GM23338 (cell line): ENCODE measurements around the gene CWC27. TPM values are rescaled to one million over a fixed set of nuclear protein-coding genes. Genes with fewer than 3 reads are reported as not detected.

Experiments
- ATAC-seq: fragments of 200-7000 bp; cut with Tn5 transposase; 3 replicates; pipeline ENCODE4 v1.9.1; 2020
- DNase-seq: peaks from one replicate; pipeline ENCODE4 v3.0.0-alpha.2; 2015; ENCODE audit warnings: low spot score
- H2AFZ ChIP-seq: fragments of 200-600 bp; sonication (generic); 2 replicates; pipeline ENCODE4 v1.8.0; 2016; ENCODE audit warnings: antibody characterized with exemption, mild to moderate bottlenecking, moderate library complexity
- H3F3A ChIP-seq: fragments of 200-600 bp; sonication (generic); replicated peaks from 2 replicates; pipeline ENCODE4 v1.8.0; 2017; ENCODE audit warnings: antibody characterized with exemption, mixed run types, low read depth
- H3K27ac ChIP-seq: fragments of 200-600 bp; sonication (generic); 2 replicates; pipeline ENCODE4 v1.6.1; 2016; ENCODE audit warnings: low read depth
- H3K27me3 ChIP-seq: fragments of 200-600 bp; sonication (generic); 2 replicates; pipeline ENCODE4 v1.8.0; 2016; ENCODE audit warnings: mild to moderate bottlenecking, mixed run types, moderate library complexity; ENCODE audit not compliant: insufficient read depth
- H3K36me3 ChIP-seq: fragments of 200-600 bp; sonication (generic); 2 replicates; pipeline ENCODE4 v1.8.0; 2016; ENCODE audit warnings: mild to moderate bottlenecking; ENCODE audit not compliant: insufficient read depth
- H3K4me1 ChIP-seq: fragments of 200-600 bp; sonication (generic); 2 replicates; pipeline ENCODE4 v1.8.0; 2016; ENCODE audit warnings: mild to moderate bottlenecking, moderate library complexity; ENCODE audit not compliant: insufficient read depth
- H3K4me2 ChIP-seq: fragments of 200-600 bp; sonication (generic); 2 replicates; pipeline ENCODE4 v1.7.1; 2017; ENCODE audit warnings: mixed run types
- H3K4me3 ChIP-seq: fragments of 200-600 bp; sonication (generic); 2 replicates; pipeline ENCODE4 v1.6.1; 2016; ENCODE audit warnings: mixed run types
- H3K79me2 ChIP-seq: fragments of 200-600 bp; sonication (generic); replicated peaks from 2 replicates; pipeline ENCODE4 v1.8.0; 2017; ENCODE audit warnings: mild to moderate bottlenecking; ENCODE audit not compliant: insufficient read depth
- H3K9me2 ChIP-seq: fragments of 200-600 bp; sonication (generic); 2 replicates; pipeline ENCODE4 v1.8.0; 2017; ENCODE audit not compliant: insufficient read depth
- H4K20me1 ChIP-seq: fragments of 200-600 bp; sonication (generic); replicated peaks from 2 replicates; pipeline ENCODE4 v1.8.0; 2017; ENCODE audit warnings: mild to moderate bottlenecking; ENCODE audit not compliant: insufficient read depth
- H3K27ac Mint-ChIP-seq: 2 replicates; pipeline ENCODE4 v1.8.0; 2020; ENCODE audit warnings: inconsistent platforms, mild to moderate bottlenecking, moderate library complexity, mixed read lengths
- H3K27me3 Mint-ChIP-seq: 3 replicates; pipeline ENCODE4 v1.8.0; 2022; ENCODE audit warnings: low read depth, mild to moderate bottlenecking, moderate library complexity, mixed read lengths, inconsistent platforms; ENCODE audit not compliant: insufficient read depth, poor library complexity
- H3K36me3 Mint-ChIP-seq: 3 replicates; pipeline ENCODE4 v1.8.0; 2021; ENCODE audit warnings: low read depth, mild to moderate bottlenecking, inconsistent platforms, moderate library complexity, mixed read lengths
- H3K4me1 Mint-ChIP-seq: 3 replicates; pipeline ENCODE4 v1.8.0; 2020; ENCODE audit warnings: mild to moderate bottlenecking, inconsistent platforms, mixed read lengths
- H3K4me3 Mint-ChIP-seq: 3 replicates; pipeline ENCODE4 v1.8.0; 2021; ENCODE audit warnings: moderate library complexity, mild to moderate bottlenecking, inconsistent platforms, mixed read lengths
- H3K9me3 Mint-ChIP-seq: 3 replicates; pipeline ENCODE4 v1.8.0; 2020; ENCODE audit warnings: moderate library complexity, mild to moderate bottlenecking, inconsistent platforms, mixed read lengths
- CREB1 ChIP-seq: fragments of 250-450 bp; sonication (Bioruptor Pico); IDR thresholded peaks from 2 replicates; pipeline ENCODE4 v1.5.0; 2020; ENCODE audit warnings: low read depth, mild to moderate bottlenecking, moderate library complexity
- EZH2 ChIP-seq: fragments of 200-600 bp; sonication (generic); IDR thresholded peaks from one replicate; pipeline ENCODE4 v1.8.0; 2017; ENCODE audit warnings: antibody characterized with exemption, mild to moderate bottlenecking, low read depth; ENCODE audit not compliant: unreplicated experiment
- EZH2phosphoT487 ChIP-seq: fragments of 200-600 bp; sonication (generic); IDR thresholded peaks from one replicate; pipeline ENCODE4 v1.8.1; 2018; ENCODE audit warnings: antibody characterized with exemption; ENCODE audit not compliant: unreplicated experiment
- JUNB ChIP-seq: IDR thresholded peaks from one replicate; pipeline ENCODE4 v1.6.1; 2016; ENCODE audit warnings: antibody characterized with exemption; ENCODE audit not compliant: unreplicated experiment
- NANOG ChIP-seq: IDR thresholded peaks from 2 replicates; pipeline ENCODE4 v1.6.1; 2016; ENCODE audit warnings: antibody characterized with exemption, borderline replicate concordance
- POLR2AphosphoS5 ChIP-seq: IDR thresholded peaks from 2 replicates; pipeline ENCODE4 v1.6.1; 2016; ENCODE audit warnings: antibody characterized with exemption, low read depth
- ZNF114 ChIP-seq: fragments of 250-450 bp; sonication (Bioruptor Pico); IDR thresholded peaks from 2 replicates; pipeline ENCODE4 v1.5.0; 2020; ENCODE audit warnings: mild to moderate bottlenecking, moderate library complexity
- polyA plus RNA-seq: library from polyadenylated mRNA; unstranded; fragments of >200 nt; fragmentation: Nextera tagmentation; extraction: Ambion mirVana; gene quantifications from 2 replicates; pipeline ENCODE4 v1.2.1, GENCODE V29; 2016
- total RNA-seq: library from RNA; depleted of rRNA; stranded (reverse); fragments of >200 nt; shearing (Covaris generic); gene quantifications from 2 replicates; pipeline ENCODE4 v1.2.3, GENCODE V29; 2014
- TF ChIP-seq, protein P1 (sequence below): IDR thresholded peaks from 2 replicates; pipeline ENCODE4 v1.6.1; 2016; ENCODE audit warnings: antibody characterized with exemption
- TF ChIP-seq, protein P2 (sequence below): fragments of 250-450 bp; sonication (Bioruptor Pico); IDR thresholded peaks from 2 replicates; pipeline ENCODE4 v1.5.0; 2020; ENCODE audit warnings: mild to moderate bottlenecking, moderate library complexity
- TF ChIP-seq, protein P3 (sequence below), 2 experiments: fragments of 200-600 bp in 1 of 2; sonication (generic) in 1 of 2; conservative IDR thresholded peaks; 2 replicates each; pipeline versions ENCODE4 v1.5.1 to v1.6.1; 2016 to 2017; ENCODE audit warnings: antibody characterized with exemption in 2 of 2, low read depth in 2 of 2, mild to moderate bottlenecking in 2 of 2, moderate library complexity in 1 of 2

CWC27 gene
- total and polyA plus RNA-seq, 2 experiments from 2014 or later = 27.7 to 115 TPM

DNA sequence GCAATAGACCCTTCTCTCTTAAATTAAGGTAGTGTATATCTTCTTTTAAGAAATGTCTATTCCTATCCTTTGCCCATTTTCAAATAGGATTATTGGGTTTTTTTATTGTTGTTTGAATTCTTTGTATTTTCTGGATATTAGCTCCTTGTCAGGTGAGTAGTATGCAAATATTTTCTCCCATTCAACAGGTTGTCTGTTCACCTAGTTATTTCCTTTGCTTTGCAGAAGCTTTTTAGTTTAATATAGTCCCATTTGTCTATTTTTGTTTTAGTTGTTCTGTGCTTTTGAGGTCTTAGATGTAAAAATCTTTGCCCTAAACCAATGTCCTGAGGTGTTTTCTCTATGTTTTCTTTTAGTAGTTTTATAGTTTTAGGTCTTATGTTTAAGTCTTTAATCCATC, 104.7 kb downstream of the CWC27 start:
- Histone ChIP-seq H3F3A (no peaks in the 10 kb centered on the region), H3K36me3 (no peaks in the 10 kb centered on the region), H3K79me2 (no peaks in the 10 kb centered on the region), H3K9me2 (no peaks in the 10 kb centered on the region), H3K4me2 (no peak overlapping the region), H3K4me1 (peaks cover 8% of the 10 kb centered on the region; the same call in 1 of the 2 replicates), H3K27me3 (no peaks in the 10 kb centered on the region), H2AFZ (no peak overlapping the region), H4K20me1 (no peaks in the 10 kb centered on the region), H3K4me3 (no peak overlapping the region), H3K27ac (no peak overlapping the region)
- ATAC-seq (no peak), DNase-seq (no peak)
- H3K4me1 Mint-ChIP-seq = peaks cover 10% of the 10 kb centered on the region
- no peak overlapping the region for H3K27ac Mint-ChIP-seq
- H3K9me3 Mint-ChIP-seq = no peaks in the 10 kb centered on the region
- no peak overlapping the region for H3K4me3 Mint-ChIP-seq
- TF ChIP-seq, protein P1, sequence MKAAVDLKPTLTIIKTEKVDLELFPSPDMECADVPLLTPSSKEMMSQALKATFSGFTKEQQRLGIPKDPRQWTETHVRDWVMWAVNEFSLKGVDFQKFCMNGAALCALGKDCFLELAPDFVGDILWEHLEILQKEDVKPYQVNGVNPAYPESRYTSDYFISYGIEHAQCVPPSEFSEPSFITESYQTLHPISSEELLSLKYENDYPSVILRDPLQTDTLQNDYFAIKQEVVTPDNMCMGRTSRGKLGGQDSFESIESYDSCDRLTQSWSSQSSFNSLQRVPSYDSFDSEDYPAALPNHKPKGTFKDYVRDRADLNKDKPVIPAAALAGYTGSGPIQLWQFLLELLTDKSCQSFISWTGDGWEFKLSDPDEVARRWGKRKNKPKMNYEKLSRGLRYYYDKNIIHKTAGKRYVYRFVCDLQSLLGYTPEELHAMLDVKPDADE = no peak
- TF ChIP-seq ZNF114 (CRISPR knock-in tag) (no peak), CREB1 (CRISPR knock-in tag) (no peak), JUNB (no peak), NANOG (no peak), EZH2 (no peak), EZH2phosphoT487 (no peak), POLR2AphosphoS5 (no peak)
- TF ChIP-seq, protein P2, sequence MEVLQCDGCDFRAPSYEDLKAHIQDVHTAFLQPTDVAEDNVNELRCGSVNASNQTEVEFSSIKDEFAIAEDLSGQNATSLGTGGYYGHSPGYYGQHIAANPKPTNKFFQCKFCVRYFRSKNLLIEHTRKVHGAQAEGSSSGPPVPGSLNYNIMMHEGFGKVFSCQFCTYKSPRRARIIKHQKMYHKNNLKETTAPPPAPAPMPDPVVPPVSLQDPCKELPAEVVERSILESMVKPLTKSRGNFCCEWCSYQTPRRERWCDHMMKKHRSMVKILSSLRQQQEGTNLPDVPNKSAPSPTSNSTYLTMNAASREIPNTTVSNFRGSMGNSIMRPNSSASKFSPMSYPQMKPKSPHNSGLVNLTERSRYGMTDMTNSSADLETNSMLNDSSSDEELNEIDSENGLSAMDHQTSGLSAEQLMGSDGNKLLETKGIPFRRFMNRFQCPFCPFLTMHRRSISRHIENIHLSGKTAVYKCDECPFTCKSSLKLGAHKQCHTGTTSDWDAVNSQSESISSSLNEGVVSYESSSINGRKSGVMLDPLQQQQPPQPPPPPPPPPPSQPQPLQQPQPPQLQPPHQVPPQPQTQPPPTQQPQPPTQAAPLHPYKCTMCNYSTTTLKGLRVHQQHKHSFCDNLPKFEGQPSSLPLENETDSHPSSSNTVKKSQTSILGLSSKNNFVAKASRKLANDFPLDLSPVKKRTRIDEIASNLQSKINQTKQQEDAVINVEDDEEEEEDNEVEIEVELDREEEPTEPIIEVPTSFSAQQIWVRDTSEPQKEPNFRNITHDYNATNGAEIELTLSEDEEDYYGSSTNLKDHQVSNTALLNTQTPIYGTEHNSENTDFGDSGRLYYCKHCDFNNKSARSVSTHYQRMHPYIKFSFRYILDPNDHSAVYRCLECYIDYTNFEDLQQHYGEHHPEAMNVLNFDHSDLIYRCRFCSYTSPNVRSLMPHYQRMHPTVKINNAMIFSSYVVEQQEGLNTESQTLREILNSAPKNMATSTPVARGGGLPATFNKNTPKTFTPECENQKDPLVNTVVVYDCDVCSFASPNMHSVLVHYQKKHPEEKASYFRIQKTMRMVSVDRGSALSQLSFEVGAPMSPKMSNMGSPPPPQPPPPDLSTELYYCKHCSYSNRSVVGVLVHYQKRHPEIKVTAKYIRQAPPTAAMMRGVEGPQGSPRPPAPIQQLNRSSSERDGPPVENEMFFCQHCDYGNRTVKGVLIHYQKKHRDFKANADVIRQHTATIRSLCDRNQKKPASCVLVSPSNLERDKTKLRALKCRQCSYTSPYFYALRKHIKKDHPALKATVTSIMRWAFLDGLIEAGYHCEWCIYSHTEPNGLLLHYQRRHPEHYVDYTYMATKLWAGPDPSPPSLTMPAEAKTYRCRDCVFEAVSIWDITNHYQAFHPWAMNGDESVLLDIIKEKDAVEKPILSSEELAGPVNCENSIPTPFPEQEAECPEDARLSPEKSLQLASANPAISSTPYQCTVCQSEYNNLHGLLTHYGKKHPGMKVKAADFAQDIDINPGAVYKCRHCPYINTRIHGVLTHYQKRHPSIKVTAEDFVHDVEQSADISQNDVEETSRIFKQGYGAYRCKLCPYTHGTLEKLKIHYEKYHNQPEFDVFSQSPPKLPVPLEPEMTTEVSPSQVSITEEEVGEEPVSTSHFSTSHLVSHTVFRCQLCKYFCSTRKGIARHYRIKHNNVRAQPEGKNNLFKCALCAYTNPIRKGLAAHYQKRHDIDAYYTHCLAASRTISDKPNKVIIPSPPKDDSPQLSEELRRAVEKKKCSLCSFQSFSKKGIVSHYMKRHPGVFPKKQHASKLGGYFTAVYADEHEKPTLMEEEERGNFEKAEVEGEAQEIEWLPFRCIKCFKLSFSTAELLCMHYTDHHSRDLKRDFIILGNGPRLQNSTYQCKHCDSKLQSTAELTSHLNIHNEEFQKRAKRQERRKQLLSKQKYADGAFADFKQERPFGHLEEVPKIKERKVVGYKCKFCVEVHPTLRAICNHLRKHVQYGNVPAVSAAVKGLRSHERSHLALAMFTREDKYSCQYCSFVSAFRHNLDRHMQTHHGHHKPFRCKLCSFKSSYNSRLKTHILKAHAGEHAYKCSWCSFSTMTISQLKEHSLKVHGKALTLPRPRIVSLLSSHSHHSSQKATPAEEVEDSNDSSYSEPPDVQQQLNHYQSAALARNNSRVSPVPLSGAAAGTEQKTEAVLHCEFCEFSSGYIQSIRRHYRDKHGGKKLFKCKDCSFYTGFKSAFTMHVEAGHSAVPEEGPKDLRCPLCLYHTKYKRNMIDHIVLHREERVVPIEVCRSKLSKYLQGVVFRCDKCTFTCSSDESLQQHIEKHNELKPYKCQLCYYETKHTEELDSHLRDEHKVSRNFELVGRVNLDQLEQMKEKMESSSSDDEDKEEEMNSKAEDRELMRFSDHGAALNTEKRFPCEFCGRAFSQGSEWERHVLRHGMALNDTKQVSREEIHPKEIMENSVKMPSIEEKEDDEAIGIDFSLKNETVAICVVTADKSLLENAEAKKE (CRISPR knock-in tag) = no peak
- TF ChIP-seq, protein P3, sequence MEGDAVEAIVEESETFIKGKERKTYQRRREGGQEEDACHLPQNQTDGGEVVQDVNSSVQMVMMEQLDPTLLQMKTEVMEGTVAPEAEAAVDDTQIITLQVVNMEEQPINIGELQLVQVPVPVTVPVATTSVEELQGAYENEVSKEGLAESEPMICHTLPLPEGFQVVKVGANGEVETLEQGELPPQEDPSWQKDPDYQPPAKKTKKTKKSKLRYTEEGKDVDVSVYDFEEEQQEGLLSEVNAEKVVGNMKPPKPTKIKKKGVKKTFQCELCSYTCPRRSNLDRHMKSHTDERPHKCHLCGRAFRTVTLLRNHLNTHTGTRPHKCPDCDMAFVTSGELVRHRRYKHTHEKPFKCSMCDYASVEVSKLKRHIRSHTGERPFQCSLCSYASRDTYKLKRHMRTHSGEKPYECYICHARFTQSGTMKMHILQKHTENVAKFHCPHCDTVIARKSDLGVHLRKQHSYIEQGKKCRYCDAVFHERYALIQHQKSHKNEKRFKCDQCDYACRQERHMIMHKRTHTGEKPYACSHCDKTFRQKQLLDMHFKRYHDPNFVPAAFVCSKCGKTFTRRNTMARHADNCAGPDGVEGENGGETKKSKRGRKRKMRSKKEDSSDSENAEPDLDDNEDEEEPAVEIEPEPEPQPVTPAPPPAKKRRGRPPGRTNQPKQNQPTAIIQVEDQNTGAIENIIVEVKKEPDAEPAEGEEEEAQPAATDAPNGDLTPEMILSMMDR (conservative IDR thresholded peaks at IDR 0.05; ENCODE audit: low read depth in 2 of 2) = no peak
- H3K36me3 Mint-ChIP-seq = no peaks in the 10 kb centered on the region
- no peaks in the 10 kb centered on the region for H3K27me3 Mint-ChIP-seq
